Peyer's patch (tissue), 4 donors: Measurements from ENCODE around the gene USH2A. TPM values are rescaled to one million over a fixed set of nuclear protein-coding genes. Genes with fewer than 3 reads are reported as not detected.

ENCODE experiments used
- DNase-seq, 3 donors: peaks; one replicate each; pipeline ENCODE4 v3.0.0-alpha.2; 2017 to 2019
- H3K27ac ChIP-seq, 4 donors: fragments of 200-600 bp; sonication (generic); one replicate each; pipeline ENCODE4 v1.5.1; 2016 to 2019
- H3K27me3 ChIP-seq, 2 donors: fragments of 200-600 bp; sonication (generic); one replicate each; pipeline ENCODE4 v1.5.1; 2019
- H3K36me3 ChIP-seq, 3 donors: fragments of 200-600 bp; sonication (generic); one replicate each; pipeline ENCODE4 v1.5.1; 2016 to 2019
- H3K4me1 ChIP-seq, 4 donors: fragments of 200-600 bp; sonication (generic); one replicate each; pipeline ENCODE4 v1.5.1; 2016 to 2019
- H3K4me3 ChIP-seq, 4 donors: fragments of 200-600 bp; sonication (generic); 1 replicate in 3 of 4; 2 replicates in 1 of 4; pipeline ENCODE4 v1.5.1; 2016 to 2019; ENCODE audit warnings: mild to moderate bottlenecking in 1 of 4
- H3K9me3 ChIP-seq, 4 donors: fragments of 200-600 bp; sonication (generic); one replicate each; pipeline ENCODE4 v1.5.1; 2016 to 2019; ENCODE audit warnings: mild to moderate bottlenecking in 1 of 4
- CTCF ChIP-seq, 6 experiments: fragments of 450-650 bp in 4 of 6; fragments of 200-600 bp in 2 of 6; sonication (generic) in 1 of 6; IDR thresholded peaks; one replicate each; pipeline ENCODE4 v1.5.1; 2017 to 2019; ENCODE audit warnings: antibody characterized with exemption in 6 of 6, mild to moderate bottlenecking in 3 of 6, moderate library complexity in 1 of 6
- POLR2A ChIP-seq, 2 donors: fragments of 450-650 bp; IDR thresholded peaks; one replicate each; pipeline ENCODE4 v1.5.1; 2017; ENCODE audit warnings: antibody characterized with exemption in 2 of 2, mild to moderate bottlenecking in 2 of 2, moderate library complexity in 2 of 2
- total RNA-seq, 4 donors: library from RNA; depleted of rRNA; stranded (reverse); fragments of >200 nt; gene quantifications; one replicate each; pipeline ENCODE4 v1.1.0, GENCODE V29; 2016

The USH2A gene
- total RNA-seq, 4 donors from 2014 or later: not detected

GRCh38 chr1:215875712-215876111, 547.5 kb downstream of the USH2A start:
- no peak overlapping the region for H3K27ac ChIP-seq
- no peak for DNase-seq
- TF ChIP-seq CTCF (IDR thresholded peaks at IDR 0.05) (no peak), POLR2A (IDR thresholded peaks at IDR 0.05) (no peak)
- H3K4me3 ChIP-seq: no peak overlapping the region
- no peaks in the 10 kb centered on the region for H3K27me3 ChIP-seq
- H3K36me3 ChIP-seq: no peaks in the 10 kb centered on the region
- no peaks in the 10 kb centered on the region for H3K9me3 ChIP-seq
- no peaks in the 10 kb centered on the region for H3K4me1 ChIP-seq

GRCh38 chr1:215875236-215875635, 548.0 kb downstream of the USH2A start:
- no peaks in the 10 kb centered on the region for H3K9me3 ChIP-seq
- H3K36me3 ChIP-seq: no peaks in the 10 kb centered on the region
- TF ChIP-seq CTCF (IDR thresholded peaks at IDR 0.05) (no peak), POLR2A (IDR thresholded peaks at IDR 0.05) (no peak)
- H3K4me3 ChIP-seq: no peak overlapping the region
- no peaks in the 10 kb centered on the region for H3K27me3 ChIP-seq
- H3K4me1 ChIP-seq: no peaks in the 10 kb centered on the region
- no peak overlapping the region for H3K27ac ChIP-seq
- DNase-seq: no peak

- H3K9me3 ChIP-seq: no peaks in the 10 kb centered on the region
- no peak for DNase-seq
- no peak overlapping the region for H3K27ac ChIP-seq
- H3K27me3 ChIP-seq: no peaks in the 10 kb centered on the region
- H3K36me3 ChIP-seq: no peaks in the 10 kb centered on the region
- H3K4me1 ChIP-seq: no peaks in the 10 kb centered on the region
- TF ChIP-seq CTCF (IDR thresholded peaks at IDR 0.05) (no peak), POLR2A (IDR thresholded peaks at IDR 0.05) (no peak)
- no peak overlapping the region for H3K4me3 ChIP-seq
Observed at GRCh38 chr1:215872658-215873057, 550.6 kb downstream of the USH2A start.

GRCh38 chr1:215868500-215868899, 554.7 kb downstream of the USH2A start:
- H3K36me3 ChIP-seq: no peaks in the 10 kb centered on the region
- no peaks in the 10 kb centered on the region for H3K27me3 ChIP-seq
- no peak for DNase-seq
- no peak overlapping the region for H3K4me3 ChIP-seq
- no peaks in the 10 kb centered on the region for H3K4me1 ChIP-seq
- TF ChIP-seq CTCF (IDR thresholded peaks at IDR 0.05) (no peak), POLR2A (IDR thresholded peaks at IDR 0.05) (no peak)
- H3K9me3 ChIP-seq: no peaks in the 10 kb centered on the region
- no peak overlapping the region for H3K27ac ChIP-seq

- Histone ChIP-seq H3K27me3 (no peaks in the 10 kb centered on the region), H3K27ac (no peak overlapping the region), H3K9me3 (no peaks in the 10 kb centered on the region), H3K4me1 (no peaks in the 10 kb centered on the region), H3K36me3 (no peaks in the 10 kb centered on the region), H3K4me3 (no peak overlapping the region)
- no peak for TF ChIP-seq POLR2A (IDR thresholded peaks at IDR 0.05)
- no peak for TF ChIP-seq CTCF (IDR thresholded peaks at IDR 0.05)
- DNase-seq: no peak
Observed at GRCh38 chr1:215865060-215865459, 558.2 kb downstream of the USH2A start.

- no peak for DNase-seq
- Histone ChIP-seq H3K27me3 (no peaks in the 10 kb centered on the region), H3K4me1 (no peaks in the 10 kb centered on the region), H3K9me3 (no peaks in the 10 kb centered on the region), H3K36me3 (no peaks in the 10 kb centered on the region), H3K27ac (no peak overlapping the region), H3K4me3 (no peak overlapping the region)
- TF ChIP-seq CTCF (IDR thresholded peaks at IDR 0.05): no peak
- no peak for TF ChIP-seq POLR2A (IDR thresholded peaks at IDR 0.05)
Observed at GRCh38 chr1:215863796-215864195, 559.5 kb downstream of the USH2A start.
